GM21528 (cell line): Measurements from ENCODE around the gene XRCC1.

Source experiments
- ATAC-seq: cut with Tn5 transposase; IDR thresholded peaks from one replicate; pipeline ENCODE4 v1.9.1; 2021; ENCODE audit warnings: mild to moderate bottlenecking, moderate library complexity; ENCODE audit not compliant: unreplicated experiment, low FRiP score

Gene XRCC1

GRCh38 chr19:43582495-43582894 lies 7.2 kb upstream of the XRCC1 start:
- no peak for ATAC-seq

GRCh38 chr19:43581467-43581866 lies 6.1 kb upstream of the XRCC1 start:
- no peak for ATAC-seq

- ATAC-seq = no peak
Observed at GRCh38 chr19:43578787-43579186, 3.5 kb upstream of the XRCC1 start.

- ATAC-seq = no peak
Observed at GRCh38 chr19:43575955-43576878, 890 bp upstream of the XRCC1 start.

DNA sequence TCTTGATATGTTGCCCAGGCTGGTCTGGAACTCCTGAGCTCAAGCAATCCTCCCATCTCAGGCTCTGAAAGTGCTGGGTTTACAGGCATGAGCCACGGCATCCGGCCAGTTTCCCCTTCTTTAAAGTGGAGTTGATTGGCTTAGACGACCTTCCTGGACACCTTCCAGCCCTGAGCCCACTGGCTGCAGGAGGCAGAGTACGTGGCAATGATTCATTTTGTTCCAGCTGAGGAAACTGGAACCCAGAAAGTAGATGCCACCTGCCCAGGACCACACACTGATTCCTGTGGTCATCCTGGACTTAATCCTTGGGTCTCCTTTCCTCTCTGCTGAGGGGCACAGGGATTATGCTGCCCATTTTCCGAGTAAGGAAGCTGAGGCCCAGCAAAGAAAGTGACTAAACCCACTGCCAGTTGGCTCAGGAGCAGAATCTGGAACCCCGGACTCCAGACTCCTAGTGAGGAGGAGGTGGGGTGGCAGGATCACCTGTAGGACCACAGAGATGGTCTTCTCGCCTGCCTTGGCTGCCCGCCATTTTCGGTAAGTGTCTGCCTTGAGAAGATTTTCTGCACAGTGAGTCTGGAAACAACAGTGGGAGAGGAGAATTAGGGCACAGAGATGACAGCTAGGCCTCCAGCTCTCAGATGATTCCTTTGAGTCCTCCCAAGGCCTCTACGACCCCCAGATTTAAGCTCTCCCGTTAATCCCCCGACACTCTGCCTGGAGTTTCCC lies 737 bp downstream of the XRCC1 start:
- ATAC-seq = peak; percentile 8

DNA sequence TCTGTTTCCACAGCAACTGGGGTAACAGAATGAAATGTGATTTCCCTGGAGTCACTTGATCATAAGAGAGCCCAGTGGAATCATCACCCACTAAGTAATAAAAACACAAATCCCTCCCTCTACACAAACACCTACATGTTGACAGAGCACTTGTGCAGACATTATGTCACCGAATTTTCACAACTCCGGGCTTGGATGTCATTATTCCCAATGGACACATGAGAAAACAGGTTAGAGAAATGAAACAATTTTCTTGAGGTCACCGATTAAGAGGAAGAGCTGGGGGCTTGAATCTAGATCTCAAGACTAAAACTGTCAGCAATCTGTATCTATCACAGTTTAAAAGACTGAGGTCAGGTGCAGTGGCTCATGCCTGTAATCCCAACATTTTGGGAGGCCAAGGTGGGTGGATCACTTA lies 3.1 kb downstream of the XRCC1 start:
- ATAC-seq = no peak

GRCh38 chr19:43570174-43570791 lies 5.0 kb downstream of the XRCC1 start:
- ATAC-seq = no peak

GRCh38 chr19:43569657-43570056 lies 5.7 kb downstream of the XRCC1 start:
- no peak for ATAC-seq

DNA sequence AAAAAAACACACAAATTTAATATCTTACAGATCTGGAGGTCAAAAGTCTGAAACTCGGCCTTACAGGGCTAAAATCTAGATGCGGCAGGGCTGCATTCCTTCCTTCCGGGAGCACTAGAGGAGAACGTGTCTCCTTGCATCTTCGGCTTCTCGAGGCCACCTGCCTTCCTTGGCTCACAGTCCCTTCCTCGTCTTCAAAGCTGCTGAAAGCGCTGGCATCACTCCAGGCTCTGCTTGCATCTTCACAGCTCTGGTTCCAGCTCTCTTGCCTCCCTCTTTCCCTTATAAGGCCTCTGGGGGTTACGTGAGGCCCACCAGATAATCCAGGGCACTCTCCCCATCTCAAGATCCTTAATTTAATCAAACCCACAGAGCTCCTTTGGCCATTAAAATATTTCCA lies 10.5 kb downstream of the XRCC1 start:
- ATAC-seq = no peak

- ATAC-seq = no peak
Observed at GRCh38 chr19:43563816-43564457, 11.4 kb downstream of the XRCC1 start.

- ATAC-seq = peak; percentile 70
Observed at GRCh38 chr19:43562698-43563241, 12.6 kb downstream of the XRCC1 start.

GRCh38 chr19:43562226-43562697 lies 13.1 kb downstream of the XRCC1 start:
- no peak for ATAC-seq

DNA sequence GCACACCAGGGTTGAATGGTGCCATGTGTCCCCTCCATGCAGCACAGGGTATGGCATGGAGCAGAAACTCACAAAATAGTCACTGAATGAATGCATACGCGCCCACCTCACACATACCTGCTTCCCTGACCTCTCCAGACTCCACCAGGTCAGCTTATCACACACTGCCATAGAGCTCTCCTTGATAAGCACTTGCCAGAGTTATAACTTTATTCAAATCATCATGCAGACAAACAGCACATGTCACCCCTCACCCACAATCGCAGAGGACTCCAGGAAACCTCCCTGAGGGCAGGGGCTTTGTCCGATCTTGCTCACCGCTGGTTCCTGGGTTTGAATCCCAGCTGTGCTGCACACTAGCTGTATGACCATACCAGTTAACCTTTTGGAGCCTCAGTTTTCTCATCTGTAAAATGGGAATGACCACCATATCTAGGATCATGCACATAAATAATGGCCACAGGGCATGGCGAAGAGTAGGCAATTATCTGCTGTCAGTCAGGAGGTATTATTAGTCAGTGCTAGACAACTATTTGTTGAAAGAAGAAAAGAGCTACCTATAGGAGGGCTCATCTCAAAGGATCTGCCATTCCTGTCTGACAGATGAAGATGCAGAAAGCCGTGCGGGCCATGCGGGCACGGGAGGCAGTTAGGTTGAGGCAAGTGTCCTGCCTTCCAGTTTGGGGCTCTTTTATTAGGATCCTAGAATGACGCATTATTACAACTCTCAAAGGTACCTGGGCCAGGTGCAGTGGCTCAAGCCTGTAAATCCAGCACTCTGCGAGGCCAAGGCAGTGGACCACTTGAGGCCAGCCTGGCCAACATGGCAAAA lies 14.0 kb downstream of the XRCC1 start:
- ATAC-seq = no peak

- no peak for ATAC-seq
Observed at GRCh38 chr19:43560687-43561086, 14.6 kb downstream of the XRCC1 start.

- ATAC-seq = no peak
Observed at GRCh38 chr19:43555185-43555770, 20.0 kb downstream of the XRCC1 start.

GRCh38 chr19:43554317-43554895 lies 20.9 kb downstream of the XRCC1 start:
- no peak for ATAC-seq

DNA sequence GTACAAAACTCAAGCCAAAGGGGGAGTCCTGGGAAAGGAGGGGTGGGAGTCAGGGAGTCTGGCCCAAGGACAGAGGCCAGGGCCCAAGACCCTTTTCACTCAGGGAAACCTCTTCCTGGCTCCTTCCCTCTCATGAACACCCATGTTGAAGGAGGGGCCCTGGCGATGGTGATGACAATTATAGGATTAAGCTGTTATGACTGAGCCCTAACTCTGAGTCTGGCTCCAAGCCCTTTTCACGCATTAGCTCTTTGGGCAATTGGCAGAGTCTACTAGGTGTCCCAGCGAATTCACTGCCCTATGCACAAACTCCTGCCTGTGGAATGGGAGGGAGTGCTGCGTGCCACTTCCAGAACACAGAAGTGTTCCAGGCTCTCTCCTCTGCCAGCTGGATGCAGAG lies 21.7 kb downstream of the XRCC1 start:
- ATAC-seq = no peak

DNA sequence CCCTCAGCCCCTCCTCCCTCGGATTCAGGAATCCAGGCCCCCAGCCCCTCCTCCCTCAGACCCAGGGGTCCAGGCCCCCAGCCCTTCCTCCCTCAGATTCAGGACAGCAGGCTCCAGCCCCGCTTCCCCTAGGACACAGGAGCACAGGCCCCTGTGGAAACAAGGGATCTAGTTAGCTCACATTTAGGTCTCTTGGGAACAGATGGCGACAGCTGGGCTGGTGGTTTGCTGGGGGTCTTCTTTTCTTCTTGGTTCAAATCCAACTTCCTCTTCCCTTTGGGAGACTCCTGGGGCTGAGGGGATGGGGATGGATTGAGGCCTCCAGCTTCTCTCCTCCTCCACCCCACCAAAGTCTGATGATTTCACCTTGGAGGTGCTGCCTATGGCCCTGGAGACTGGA lies 22.7 kb downstream of the XRCC1 start:
- no peak for ATAC-seq

- no peak for ATAC-seq
Observed at GRCh38 chr19:43552198-43552450, 23.2 kb downstream of the XRCC1 start.
